Fibroblast of peridontal ligament (primary cell): ENCODE results near the gene ADGRG1.

Source experiments
- DNase-seq: peaks from one replicate; pipeline ENCODE4 v3.0.0-alpha.2; 2010; ENCODE audit errors: extremely low read depth

Gene ADGRG1

DNA sequence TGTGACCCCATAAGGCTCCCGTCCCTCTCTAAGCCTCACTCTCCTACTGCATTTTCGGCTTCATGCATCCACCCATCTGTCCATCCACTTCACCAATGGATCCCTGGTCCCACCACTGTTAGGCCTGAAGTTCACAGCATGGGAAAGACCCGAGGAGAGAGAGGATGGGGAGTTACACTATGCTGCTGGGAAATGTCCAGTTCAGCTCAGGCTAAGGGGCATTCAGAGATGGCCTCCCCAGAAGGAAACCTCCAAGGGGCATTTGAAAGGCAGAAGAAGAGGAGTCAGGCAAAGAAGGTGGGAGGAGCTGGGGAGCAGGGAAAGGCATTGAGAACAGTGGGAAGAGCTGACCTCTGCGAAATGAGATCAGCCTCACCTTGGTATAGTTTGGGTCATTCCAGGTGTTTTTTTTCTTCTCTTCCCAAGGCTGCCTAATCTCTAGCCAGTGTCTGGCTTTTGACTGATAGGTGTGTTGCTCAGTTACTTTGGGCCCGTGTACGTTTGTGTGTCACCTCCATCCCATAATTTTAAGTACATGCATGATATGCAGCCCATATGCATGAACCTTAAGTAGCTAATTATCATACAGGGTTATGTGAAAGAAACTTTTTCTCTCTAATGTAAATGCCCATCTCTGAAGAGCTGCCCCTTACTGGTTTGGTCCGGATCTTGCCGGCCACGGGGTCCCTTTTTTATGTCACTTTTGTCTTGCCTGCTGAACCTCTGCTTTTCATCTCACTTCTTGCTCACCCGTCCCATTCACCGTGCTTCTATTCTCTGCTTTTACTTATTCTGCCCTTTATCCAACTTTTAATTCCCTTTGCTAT lies 54.6 kb downstream of the ADGRG1 start:
- no peak for DNase-seq

DNA sequence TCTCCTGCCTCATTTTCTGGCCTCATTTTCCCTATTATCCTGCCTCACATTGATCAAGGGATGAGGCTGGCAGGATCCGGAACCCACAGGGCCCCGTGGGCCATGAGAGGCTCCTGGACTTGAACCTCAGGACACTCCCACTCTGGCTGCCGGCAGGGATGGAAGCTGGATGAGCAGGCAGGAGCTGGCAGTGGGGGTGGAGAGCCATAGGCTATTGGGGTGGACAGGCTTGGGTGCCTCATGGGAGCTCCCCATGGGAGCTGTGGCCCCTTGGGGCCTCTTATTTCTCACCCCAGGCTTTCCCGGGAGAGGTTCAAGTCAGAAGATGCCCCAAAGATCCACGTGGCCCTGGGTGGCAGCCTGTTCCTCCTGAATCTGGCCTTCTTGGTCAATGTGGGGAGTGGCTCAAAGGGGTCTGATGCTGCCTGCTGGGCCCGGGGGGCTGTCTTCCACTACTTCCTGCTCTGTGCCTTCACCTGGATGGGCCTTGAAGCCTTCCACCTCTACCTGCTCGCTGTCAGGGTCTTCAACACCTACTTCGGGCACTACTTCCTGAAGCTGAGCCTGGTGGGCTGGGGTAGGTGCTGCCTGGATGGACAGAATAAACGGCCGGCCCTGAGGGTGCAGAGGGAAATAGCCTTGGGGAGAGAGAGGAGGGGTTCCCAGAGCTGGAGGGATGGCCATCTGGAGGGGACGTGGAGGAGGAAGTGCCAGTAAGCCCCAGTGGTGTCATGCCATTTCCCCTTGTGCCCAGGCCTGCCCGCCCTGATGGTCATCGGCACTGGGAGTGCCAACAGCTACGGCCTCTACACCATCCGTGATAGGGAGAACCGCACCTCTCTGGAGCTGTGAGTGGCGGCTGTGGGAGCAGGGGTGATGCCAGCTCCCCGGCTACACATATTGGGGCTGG lies 55.5 kb downstream of the ADGRG1 start:
- no peak for DNase-seq

DNA sequence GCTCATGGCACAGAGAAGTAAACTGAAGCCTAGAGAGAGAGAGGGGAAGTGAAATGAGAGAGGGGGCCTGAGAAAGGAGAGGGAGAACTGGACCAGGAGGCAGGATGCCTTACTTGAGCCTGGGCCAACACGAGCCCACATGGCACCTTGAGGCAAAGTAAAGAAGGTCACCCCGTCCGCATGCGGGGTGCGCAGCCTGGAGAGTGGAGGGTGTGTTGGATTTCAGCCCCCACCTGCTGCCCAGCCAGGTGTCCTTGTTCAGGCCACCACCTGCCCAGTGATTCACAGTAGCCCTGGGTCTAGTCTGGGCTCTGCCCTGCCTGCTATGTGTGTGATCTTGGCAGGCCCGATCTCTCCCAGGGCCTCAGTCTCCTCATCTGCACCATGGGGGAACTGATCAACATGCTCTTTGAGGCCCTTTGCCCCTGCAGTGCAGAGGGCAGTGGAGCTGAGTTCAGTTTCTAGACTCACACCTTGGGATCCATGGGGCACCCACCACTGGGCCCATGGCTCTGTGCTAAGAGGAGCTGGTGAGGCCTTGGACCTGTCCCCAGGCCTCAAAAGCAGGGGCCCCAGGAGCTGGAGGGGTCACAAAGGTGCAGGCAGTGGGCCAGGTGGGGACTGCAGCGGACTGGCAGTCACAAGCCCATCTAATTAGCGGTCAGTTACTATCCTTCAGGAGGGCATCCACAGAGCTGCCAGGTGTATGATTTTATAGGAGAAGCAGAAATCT lies 56.4 kb downstream of the ADGRG1 start:
- DNase-seq, result no peak

DNA sequence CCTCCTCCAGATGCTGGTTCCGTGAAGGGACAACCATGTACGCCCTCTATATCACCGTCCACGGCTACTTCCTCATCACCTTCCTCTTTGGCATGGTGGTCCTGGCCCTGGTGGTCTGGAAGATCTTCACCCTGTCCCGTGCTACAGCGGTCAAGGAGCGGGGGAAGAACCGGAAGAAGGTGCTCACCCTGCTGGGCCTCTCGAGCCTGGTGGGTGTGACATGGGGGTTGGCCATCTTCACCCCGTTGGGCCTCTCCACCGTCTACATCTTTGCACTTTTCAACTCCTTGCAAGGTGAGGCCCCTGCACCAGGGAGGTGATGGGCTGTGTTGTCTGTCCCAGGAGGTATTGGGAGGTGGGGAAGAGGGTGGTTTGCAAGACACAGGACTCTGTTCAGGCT lies 57.2 kb downstream of the ADGRG1 start:
- DNase-seq, result no peak

DNA sequence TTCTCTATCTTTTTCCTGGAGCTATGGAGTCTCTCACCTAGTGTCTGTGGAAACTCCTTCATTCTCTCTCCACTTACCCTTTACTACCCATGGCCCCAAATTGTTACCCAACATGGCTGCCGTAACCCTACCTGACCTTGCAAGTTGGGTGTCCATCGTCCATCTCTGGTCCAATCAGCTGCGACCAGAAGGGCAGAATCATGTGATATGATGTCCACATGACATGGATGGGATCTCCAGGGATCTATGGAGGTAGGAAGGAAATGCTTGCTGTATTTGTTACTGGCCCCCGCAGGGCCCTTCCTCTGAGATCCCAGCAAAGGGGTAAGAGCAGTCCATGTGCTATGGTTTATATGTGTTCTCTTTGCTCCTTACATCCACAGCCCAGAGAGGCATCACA lies 58.1 kb downstream of the ADGRG1 start:
- DNase-seq, result no peak

DNA sequence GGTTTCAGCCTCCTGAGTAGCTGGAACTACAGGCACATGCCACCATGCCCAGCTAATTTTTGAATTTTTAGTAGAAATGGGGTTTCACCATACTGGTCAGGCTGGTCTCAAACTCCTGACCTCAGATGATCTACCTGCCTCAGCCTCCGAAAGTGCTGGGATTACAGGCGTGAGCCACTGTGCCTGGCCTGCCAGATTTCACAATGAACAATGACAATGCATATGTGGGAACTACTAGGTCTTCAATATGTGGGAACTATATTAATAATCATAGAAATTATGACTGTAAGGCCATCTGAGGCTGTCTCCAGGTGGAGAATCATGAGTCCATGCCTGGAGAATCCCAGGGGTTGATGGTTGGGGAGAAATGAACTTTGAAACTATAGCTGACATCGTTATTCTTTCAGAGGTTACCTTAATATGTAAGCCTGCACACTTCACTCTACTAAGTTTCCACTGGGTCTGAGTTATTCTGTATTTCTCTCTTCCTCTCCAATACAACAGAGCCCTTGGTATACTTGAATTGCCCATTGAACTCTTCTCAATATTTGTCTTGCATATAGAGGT lies 59.0 kb downstream of the ADGRG1 start:
- no peak for DNase-seq

DNA sequence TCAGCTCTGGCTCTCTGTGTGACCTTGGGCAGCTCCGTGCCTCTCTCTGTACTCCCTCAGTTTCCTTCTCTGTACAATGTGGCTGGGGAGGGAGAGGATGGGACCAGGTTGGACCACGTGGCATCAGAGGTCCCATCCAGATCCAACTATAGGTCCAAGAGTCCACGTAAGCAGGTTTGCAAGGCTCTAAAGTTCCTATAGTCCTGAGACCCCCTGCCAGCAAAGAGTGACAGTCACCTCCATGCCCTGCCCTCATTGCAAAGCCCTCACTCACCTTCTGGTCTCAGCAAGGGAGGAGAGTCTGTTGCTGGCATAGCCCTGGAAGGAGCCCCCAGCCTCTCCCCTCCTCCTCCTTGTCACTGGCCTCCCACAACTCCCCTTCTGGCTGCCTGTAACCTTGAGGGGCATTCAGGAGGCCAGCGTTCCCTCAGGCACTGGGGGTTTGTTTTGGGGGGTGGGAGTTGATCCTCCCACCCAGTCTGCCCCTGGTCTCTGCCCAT lies 60.1 kb downstream of the ADGRG1 start:
- DNase-seq, result no peak

DNA sequence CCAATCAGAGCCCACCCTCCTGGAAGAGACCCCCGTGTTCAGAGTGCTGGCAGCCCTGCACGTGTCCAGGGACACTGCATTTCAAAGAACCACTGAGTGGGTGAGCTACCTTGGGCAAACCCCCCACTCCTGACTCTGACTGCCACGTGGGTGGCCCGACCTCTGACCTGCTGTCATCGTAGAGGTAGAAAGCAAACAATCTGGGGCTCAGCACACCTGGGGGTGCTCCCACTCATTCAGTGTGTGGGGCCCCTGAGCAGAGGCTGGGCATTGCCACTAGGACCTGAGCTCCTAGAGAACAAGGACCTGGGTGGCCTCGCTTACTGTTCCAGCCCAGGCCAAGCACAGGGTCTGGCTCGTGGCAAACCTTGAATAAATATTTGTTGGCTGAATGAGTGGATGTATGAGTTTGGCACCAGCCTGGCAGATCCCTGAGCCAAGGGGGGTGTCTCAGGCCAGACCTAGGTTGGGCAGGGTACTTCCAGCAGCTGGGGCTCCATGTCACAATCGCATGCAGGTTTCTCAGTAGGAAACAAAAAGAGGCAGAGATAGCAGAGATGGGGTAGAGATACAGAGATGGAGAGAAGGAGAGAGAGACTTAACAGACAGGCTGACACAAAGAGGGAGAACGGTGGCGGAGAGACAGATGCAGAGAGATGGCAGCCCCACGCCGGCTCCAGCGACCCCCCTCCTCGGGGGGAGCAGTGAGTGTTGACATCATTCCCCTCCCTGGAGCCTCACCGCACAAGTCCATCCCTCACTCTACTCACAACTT lies 60.7 kb downstream of the ADGRG1 start:
- DNase-seq, result no peak

DNA sequence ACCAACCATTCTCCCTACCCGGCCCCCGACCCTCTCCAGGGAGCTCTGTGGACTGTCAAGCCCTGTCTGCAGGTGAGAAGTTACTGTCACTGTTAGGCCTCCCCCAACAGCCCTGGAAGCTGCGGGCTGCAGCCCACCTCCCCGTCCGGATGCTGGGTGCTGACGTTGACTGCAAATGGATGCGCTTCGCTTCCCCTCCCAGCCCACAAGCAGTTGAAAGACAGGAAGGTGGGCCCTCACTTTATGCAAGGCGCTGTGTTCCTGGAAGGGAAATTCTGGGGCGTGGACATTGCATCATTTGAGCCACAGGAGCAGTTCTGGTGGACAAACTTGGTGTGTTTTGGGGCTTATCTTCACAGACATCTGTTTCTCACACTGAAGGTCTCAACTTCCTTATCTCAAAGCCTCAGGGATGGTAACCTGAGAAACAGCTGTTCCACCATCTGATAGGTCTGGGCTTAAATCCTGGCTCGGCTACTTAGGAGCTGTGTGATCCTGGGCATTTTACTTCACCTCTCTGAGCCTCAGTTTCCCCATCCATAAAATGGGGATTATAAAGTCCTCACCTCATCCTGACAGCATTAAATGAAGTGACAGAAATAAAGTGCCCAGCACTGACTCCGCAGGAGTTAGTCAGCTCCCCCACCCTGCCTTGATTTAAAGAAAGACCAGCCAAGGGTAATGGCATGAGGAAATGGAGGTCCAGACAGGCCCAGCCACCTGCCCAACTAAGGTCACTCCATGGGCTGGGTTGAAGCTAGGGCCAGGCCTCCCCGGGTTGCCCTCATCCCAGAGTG lies 61.5 kb downstream of the ADGRG1 start:
- no peak for DNase-seq

DNA sequence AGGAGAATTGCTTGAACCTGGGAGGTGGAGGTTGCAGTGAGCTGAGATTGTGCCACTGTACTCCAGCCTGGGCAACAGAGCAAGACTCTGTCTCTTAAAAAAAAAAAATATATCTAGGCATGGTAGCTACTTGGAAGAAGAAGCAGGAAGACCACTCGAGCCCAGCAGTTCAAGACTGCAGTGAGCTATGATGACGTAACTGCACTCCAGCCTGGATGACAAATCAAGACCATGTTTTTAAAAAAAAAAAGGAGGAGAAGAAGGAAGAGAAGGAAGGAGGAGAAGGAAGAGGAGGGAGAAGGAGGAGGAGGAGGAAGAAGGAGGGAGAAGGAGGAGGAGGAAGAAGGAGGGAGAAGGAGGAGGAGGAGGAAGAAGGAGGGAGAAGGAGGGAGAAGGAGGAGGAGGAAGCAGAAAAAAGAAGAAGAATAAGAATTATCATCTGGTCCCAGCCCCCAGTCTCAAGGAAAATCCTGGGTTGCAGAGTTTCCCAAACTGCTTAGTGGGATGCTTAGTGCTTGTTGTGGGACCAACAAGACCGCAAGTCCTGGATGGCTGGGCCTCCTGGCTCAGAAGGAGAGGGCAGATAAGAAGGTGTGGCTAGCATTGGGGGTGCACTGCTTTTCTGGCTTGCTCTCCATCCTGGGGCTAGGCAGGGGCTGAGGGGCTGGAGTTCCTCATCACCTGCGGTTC lies 62.5 kb downstream of the ADGRG1 start:
- peak; percentile 11 for DNase-seq

DNA sequence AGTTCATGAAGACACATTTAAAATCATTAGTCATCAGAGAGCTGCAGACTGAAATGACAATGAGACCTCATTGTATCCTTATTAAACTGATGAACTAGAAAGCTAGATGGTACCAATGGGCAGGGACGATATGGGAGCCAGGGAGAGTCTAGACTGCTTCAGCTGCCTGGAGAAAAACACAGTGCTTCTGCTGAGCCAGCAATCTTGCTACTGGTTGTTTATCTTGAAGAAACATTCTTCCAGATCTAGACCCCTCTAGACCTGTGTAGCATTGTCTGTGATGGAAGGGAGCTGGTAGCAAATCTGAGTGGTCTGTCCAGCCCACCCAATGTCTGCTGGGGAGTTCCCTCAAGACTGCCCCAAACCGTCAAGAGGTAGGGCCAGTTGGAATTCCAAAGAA lies 64.2 kb downstream of the ADGRG1 start:
- no peak for DNase-seq

DNA sequence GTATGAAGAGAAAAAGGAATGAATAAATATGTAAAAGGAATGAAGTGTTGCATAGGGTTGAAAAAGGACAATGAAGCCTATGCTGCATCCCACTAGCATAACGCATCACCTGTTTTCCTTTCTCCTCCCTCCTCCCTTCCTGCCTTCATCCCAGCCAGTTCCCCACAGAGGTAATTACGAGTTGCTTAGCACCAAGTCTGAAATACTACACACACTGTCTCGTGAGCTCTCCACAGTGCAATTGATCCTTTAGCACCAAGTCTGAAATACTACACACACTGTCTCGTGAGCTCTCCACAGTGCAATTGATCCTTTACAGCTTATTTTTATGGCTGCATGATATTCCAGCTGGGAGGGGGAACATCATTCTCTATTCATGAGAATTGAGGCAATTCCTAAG lies 65.1 kb downstream of the ADGRG1 start:
- no peak for DNase-seq

DNA sequence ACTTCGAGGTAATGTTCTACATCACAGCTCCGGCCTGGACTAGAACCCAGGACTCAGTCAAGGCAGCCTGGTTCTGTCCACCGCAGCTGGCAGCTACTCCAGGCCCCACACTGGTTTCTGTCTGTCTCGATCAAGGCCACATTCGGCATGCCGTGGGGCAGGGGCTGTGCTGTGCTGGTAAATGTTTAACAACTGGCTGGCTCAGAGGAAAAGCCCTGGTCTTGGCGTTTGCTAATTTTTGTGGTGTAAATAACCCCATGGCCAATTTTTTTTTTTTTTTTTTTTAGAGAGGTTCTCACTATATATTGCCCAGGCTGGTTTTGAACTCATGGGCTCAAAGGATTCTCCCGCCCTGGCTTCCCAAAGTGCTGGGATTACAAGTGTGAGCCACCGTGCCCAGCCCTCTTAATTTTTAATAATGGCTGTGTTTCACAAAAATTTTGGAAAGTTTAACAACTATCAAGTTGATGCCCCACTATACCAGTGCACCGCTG lies 65.8 kb downstream of the ADGRG1 start:
- no peak for DNase-seq

DNA sequence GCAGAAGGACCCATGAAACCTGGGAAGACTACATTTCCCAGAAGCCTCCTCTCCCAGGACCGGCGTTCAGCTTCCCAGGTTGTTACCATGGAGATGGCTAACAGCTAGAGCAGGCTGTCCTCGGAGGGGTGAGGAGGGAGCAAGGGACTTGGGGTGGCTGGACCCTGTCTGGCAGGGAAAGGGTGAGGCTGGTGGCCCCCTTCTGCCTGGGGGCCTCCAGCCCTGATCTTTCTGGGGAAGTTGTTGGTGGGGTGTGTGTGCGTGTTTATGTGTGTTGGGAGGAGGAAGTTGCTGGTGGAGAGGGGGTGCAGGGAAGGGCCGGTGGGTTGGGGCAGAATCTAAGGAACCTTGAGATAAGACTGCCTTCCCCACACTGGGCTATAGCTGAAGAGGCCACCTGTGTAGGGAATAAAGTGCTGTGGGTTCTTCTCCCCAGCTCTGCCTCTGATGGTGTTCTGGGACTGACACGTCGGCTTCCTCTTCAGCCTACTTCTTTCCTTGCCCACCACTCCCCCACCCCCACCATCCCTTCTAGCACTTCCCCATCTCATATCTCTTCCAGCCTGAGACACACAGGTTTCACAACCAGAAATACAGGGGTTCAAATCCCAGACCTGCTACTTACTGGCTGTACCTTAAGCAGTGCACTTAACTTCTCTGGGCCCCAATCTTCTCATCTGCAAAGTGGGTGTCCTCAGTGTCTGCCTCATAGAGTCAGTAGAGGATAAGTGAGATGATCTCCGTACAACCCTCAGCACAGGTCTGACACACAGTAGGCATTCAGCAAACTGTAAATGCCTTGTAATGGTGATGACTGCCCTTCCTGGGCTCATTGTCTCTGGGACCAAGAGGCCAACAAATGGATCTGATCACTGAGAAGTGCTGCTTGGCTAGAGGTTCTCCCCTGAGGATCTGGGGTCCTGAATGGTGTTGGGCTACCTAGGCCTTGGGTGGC lies 66.6 kb downstream of the ADGRG1 start, which contains the start of gene DRC7:
Gene DRC7, plus strand, starts transcription at position 82 of the 955 bp plus-strand sequence. CDS start 3,144 bp downstream, outside the sequence.
- DNase-seq, result peak; percentile 24

DNA sequence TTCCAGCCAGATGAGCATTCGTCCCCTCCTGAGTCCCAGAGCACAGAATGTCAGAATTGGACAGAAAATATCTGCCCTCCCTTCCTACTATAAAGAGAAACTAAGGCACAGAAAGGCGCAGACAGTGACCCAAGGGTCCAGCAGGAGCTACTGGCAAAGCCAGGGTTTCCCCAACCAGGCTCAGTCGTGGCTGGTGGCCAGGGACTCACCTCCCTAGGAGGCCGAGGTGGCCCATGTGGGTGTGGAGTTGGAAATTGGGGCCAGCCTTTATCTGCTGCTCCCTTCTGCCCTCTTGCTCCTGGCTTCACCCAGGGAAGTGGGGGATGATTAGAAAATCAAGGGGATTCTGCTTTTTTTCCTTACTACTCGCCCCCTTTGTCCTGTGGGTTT lies 67.2 kb downstream of the ADGRG1 start:
- DNase-seq, result no peak

DNA sequence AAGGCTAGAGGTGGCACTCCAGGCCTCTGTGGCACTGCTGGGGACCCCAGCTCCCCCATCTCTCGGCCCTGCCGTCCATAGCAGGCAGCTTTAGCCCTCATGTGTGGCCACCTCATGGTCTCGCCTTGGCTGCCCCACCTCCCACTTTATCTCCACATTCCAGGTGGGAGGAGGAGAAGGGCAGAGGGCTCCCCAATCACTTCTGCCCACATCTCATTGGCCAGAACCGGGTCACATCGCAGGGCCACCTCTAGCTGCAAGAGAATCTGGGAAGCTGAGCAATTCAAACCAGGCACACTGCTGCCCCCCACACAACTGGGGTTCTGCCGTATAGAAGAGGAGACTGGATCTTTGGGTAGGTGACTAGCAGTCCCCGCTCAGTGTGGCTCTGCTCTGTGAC lies 67.8 kb downstream of the ADGRG1 start:
- no peak for DNase-seq

DNA sequence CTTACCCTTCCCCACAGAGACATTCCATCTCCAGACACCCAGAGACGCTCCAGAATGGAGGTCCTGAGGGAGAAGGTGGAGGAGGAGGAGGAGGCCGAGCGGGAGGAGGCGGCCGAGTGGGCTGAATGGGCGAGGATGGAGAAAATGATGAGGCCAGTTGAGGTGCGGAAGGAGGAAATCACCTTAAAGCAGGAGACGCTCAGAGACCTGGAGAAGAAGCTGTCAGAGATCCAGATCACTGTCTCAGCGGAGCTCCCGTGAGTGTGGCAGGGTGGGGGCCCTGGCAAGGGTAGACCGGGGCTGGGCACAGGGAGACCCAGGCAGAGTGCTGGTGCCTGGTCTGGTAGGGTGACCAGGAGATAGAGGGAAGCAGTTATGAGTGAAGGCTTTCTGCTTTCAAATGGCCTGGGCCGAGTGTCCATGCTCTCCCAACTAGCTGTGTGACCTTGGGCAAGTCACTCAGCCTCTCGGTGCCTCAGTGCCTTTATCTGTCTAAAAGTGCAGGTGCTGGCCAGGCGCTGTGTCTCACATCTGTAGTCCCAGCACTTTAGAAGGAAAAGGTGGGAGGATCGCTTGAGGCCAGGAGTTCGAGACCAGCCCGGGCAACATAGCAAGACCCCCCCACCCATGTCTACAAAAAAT lies 69.6 kb downstream of the ADGRG1 start:
- DNase-seq, result no peak
